Measurements from ENCODE around the gene PPM1E.
"Not testable (repeated sequence)": the region's sequence is repeated elsewhere in the genome, so short reads cannot be mapped to it uniquely, and the experiment has no call there.

PPM1E gene

DNA sequence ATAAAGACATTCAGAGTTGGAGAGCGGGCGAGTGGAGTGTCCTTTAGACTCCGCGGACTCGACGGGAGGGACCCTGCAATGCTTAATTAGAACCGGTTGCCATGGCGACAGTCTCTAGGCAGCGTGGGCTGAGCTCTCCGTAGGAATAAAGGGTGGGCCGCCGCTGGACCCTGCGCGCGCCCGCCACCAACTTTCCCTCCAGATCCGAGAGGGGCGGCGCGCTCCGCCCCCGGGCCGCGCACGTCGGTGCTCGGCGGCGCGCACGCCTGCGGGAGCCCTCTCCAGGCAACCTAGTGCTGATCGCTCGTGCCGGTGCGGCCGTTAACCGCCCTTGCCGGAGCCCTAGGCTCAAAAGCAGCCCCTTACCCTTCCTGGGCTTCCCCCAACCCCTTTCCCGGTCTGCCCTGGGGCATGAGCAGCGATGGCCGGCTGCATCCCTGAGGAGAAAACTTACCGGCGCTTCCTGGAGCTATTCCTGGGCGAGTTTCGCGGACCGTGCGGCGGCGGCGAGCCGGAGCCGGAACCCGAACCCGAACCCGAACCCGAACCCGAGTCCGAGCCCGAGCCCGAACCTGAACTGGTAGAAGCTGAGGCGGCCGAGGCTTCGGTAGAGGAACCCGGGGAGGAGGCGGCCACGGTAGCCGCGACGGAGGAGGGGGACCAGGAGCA, at the start of gene PPM1E:
Gene PPM1E, plus strand, starts transcription at position 278 of the 669 bp plus-strand sequence.
- Histone ChIP-seq H3K4me3 (ENCODE audit: low read length) (peak within 1 kb of the TSS; percentile 57), H3K27me3 (ENCODE audit: control insufficient read depth, insufficient read depth, low read length) (peaks cover 8% of the 10 kb centered on the region), H3K4me1 (ENCODE audit: control insufficient read depth, insufficient read depth, low read length) (peaks cover 3% of the 10 kb centered on the region), H3K36me3 (ENCODE audit: control insufficient read depth, insufficient read depth, low read length) (no peaks in the 10 kb centered on the region), H3K27ac (ENCODE audit: low read depth, low read length) (no peak within 1 kb of the TSS), H3K9ac (ENCODE audit: low read length) (no peak within 1 kb of the TSS)

DNA sequence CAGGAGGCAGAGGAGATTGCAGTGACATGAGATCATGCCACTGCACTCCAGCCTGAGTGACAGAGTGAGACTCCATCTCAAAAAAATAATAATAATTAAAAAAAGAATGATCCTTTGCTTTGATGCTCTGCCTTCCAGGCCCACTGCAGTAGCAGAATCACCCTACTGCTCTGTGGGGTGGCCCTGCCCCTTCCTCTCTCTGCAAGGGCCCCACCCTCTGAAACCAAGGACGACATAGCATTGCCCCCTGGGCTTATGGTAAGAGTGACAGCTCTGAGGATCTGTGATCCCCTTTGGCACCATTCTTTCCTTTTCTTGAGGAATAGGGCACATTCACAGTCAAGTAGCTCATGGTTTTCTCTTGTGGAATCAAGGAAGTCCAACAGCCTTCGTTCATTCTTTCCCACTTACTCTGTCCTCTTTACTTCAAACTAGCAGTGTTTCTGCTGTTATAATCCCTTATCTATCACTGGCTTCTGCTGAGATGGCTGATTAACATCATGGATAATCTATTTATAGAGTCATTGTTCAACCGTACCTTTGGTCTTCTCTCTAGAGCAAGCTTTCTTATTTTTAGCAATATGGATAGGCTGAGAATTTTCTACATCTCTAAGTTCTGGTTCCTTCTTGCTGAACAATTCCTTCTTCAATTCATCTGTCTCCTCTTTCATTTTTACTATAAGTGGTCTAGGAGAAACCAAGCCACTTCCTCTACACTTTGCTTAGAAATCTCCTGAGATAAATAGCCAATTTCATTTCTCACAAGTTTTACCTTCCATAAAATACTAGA, 49.1 kb upstream of the PPM1E start:
- H3K27ac ChIP-seq (ENCODE audit: low read depth, low read length) = no peak overlapping the region
- no peaks in the 10 kb centered on the region for H3K27me3 ChIP-seq (ENCODE audit: control insufficient read depth, insufficient read depth, low read length)
- H3K36me3 ChIP-seq (ENCODE audit: control insufficient read depth, insufficient read depth, low read length) = no peaks in the 10 kb centered on the region
- no peak overlapping the region for H3K9ac ChIP-seq (ENCODE audit: low read length)
- H3K4me1 ChIP-seq (ENCODE audit: control insufficient read depth, insufficient read depth, low read length) = no peaks in the 10 kb centered on the region
- no peak overlapping the region for H3K4me3 ChIP-seq (ENCODE audit: low read length)

DNA sequence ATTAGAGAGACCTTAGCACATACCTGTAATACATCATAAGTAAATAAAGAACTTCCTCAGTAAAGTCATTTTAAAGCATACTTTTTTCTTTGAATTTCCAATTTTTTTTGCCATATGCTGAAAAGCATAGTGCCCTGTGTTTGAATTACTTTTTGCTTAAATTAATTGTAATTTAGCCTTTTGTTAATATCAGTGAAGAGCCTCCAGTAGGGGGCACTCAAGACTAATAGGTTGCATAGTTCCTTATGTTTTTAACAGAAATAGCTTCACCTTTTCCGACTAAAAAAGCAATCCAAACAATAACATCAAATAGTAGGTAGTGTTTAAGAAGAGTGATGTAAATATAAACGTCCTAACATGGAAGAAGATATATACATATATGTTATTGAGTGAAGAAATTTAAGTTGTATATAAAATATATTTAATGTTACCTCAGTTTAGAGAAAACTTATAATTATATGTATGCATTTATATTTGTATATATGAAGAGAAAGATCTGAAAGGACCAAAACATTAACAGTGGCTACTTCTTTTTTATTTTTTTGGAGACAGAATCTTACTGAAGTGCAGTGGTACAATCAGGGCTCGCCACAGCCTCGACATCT, 44.6 kb upstream of the PPM1E start:
- no peaks in the 10 kb centered on the region for H3K36me3 ChIP-seq (ENCODE audit: control insufficient read depth, insufficient read depth, low read length)
- H3K4me3 ChIP-seq (ENCODE audit: low read length) = no peak overlapping the region
- no peaks in the 10 kb centered on the region for H3K27me3 ChIP-seq (ENCODE audit: control insufficient read depth, insufficient read depth, low read length)
- no peak overlapping the region for H3K27ac ChIP-seq (ENCODE audit: low read depth, low read length)
- no peak overlapping the region for H3K9ac ChIP-seq (ENCODE audit: low read length)
- H3K4me1 ChIP-seq (ENCODE audit: control insufficient read depth, insufficient read depth, low read length) = no peaks in the 10 kb centered on the region

DNA sequence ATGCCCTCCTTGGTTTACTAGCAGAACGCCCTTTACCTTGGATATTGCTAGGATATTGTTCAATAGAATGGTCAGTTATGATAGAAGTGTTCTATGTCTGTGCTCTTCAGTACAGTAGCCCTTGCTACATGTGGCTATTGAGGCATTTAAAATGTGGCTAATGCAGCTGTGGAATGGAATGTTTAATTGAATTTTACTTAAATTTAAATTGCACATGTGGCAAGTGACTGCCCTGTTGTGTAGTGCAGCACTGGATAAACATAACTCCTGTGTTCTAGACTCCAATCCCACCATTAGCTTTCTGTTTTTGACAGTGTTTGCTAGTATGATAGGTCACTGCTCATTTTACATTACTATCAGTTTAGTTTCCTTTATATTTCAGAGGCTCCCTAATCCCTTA, 33.4 kb upstream of the PPM1E start:
- H3K27me3 ChIP-seq (ENCODE audit: control insufficient read depth, insufficient read depth, low read length) = no peaks in the 10 kb centered on the region
- H3K4me3 ChIP-seq (ENCODE audit: low read length) = no peak overlapping the region
- no peak overlapping the region for H3K9ac ChIP-seq (ENCODE audit: low read length)
- H3K27ac ChIP-seq (ENCODE audit: low read depth, low read length) = no peak overlapping the region
- H3K4me1 ChIP-seq (ENCODE audit: control insufficient read depth, insufficient read depth, low read length) = no peaks in the 10 kb centered on the region
- no peaks in the 10 kb centered on the region for H3K36me3 ChIP-seq (ENCODE audit: control insufficient read depth, insufficient read depth, low read length)

DNA sequence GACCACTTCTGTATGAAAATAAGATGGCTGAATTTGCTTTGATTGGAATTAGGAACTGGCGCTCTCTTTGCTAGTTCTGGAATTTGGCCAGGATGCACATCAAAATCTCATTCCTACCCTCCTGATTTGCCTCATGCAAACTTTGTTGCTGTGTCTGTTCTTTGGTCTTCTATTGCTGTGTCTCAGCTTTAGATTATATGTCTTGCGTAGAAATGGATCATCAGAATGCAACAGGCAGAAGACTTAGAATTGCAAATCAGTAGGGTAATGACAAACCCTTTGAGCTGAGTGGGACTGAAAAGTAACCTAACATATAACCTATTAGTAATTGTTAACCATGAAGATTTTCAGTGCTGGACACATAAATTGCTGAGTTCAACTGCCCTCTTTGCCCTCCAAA, 33.0 kb upstream of the PPM1E start:
- Histone ChIP-seq H3K36me3 (ENCODE audit: control insufficient read depth, insufficient read depth, low read length) (no peaks in the 10 kb centered on the region), H3K27ac (ENCODE audit: low read depth, low read length) (no peak overlapping the region), H3K9ac (ENCODE audit: low read length) (no peak overlapping the region), H3K4me1 (ENCODE audit: control insufficient read depth, insufficient read depth, low read length) (no peaks in the 10 kb centered on the region), H3K27me3 (ENCODE audit: control insufficient read depth, insufficient read depth, low read length) (no peaks in the 10 kb centered on the region), H3K4me3 (ENCODE audit: low read length) (no peak overlapping the region)

DNA sequence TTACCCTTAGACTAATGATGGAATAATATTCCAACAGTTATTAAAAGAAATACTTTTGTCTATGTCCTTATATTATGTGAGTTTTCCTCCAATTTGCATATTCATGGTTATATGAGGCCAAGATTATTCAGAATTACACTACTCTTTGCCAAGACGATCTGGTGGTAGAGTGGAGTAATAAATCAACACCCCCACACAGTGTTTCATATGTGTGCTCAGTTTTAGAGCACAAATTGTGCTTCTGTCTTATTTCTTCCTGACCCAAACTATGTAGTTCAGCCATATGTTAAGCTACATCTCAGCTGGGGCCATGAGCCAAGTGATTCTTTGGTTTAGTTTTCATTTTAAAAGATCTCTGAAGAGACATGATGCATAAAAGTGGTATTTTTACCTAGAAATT, 26.9 kb upstream of the PPM1E start:
- H3K9ac ChIP-seq (ENCODE audit: low read length) = no peak overlapping the region
- H3K27me3 ChIP-seq (ENCODE audit: control insufficient read depth, insufficient read depth, low read length) = no peaks in the 10 kb centered on the region
- H3K27ac ChIP-seq (ENCODE audit: low read depth, low read length) = no peak overlapping the region
- no peaks in the 10 kb centered on the region for H3K4me1 ChIP-seq (ENCODE audit: control insufficient read depth, insufficient read depth, low read length)
- H3K4me3 ChIP-seq (ENCODE audit: low read length) = no peak overlapping the region
- H3K36me3 ChIP-seq (ENCODE audit: control insufficient read depth, insufficient read depth, low read length) = no peaks in the 10 kb centered on the region

DNA sequence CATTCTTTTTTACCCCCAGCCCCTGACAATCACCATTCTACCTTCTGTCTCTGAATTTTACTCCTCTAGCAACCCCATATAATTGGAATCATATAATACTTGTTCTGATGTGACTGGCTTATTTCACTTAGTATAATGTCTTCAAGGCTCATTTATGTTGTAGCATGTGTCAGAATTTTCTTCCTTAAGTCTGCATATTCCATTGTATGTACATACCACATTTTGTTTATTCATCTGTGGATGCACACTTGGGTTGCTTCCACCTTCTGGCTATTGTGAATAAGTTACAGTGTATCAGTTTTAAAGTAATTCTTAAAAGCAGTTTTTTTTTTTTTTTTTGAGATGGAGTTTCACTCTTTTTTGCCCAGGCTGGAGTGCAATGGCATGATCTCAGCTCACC, 24.7 kb upstream of the PPM1E start:
- H3K9ac ChIP-seq (ENCODE audit: low read length) = no peak overlapping the region
- H3K36me3 ChIP-seq (ENCODE audit: control insufficient read depth, insufficient read depth, low read length) = no peaks in the 10 kb centered on the region
- H3K27me3 ChIP-seq (ENCODE audit: control insufficient read depth, insufficient read depth, low read length) = no peaks in the 10 kb centered on the region
- no peak overlapping the region for H3K27ac ChIP-seq (ENCODE audit: low read depth, low read length)
- H3K4me3 ChIP-seq (ENCODE audit: low read length) = no peak overlapping the region
- H3K4me1 ChIP-seq (ENCODE audit: control insufficient read depth, insufficient read depth, low read length) = no peaks in the 10 kb centered on the region

DNA sequence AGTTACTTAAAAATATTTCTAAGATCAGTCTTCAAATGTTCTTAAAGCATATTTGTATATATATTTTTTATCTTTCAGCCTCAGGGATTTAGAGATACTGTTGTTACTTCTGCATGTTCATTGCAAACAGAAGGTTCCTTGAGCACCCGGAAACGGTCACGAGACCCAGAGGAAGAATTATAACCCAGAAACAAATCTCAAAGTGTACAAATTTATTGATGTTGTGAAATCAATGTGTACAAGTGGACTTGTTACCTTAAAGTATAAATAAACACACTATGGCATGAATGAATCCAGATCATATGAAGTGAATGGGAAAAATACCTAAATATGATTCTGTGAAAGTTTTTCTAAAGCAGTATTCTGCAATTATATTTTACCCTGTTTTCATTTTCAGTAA, 21.6 kb upstream of the PPM1E start:
- Histone ChIP-seq H3K36me3 (ENCODE audit: control insufficient read depth, insufficient read depth, low read length) (no peaks in the 10 kb centered on the region), H3K4me1 (ENCODE audit: control insufficient read depth, insufficient read depth, low read length) (no peaks in the 10 kb centered on the region)

DNA sequence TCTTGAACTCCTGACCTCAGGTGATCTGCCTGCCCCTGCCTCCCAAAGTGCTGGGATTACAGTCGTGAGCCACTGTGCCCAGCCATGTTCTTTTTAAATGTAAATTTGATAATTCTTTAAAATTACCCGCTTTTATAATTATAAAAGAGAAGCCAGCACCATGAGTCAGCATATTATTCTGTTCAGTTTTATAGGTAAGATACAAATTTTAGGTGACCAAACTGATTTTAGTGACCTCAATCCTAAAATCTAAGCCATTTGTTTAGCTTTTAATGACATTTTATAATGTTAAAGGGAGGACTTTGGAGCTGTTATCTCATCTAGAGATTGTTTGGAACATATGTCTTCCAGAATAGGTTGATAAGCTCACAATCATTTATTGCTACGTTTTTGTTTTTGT, 20.8 kb upstream of the PPM1E start:
- Histone ChIP-seq H3K9ac (ENCODE audit: low read length) (no peak overlapping the region), H3K4me1 (ENCODE audit: control insufficient read depth, insufficient read depth, low read length) (no peaks in the 10 kb centered on the region), H3K27me3 (ENCODE audit: control insufficient read depth, insufficient read depth, low read length) (no peaks in the 10 kb centered on the region), H3K4me3 (ENCODE audit: low read length) (no peak overlapping the region), H3K36me3 (ENCODE audit: control insufficient read depth, insufficient read depth, low read length) (no peaks in the 10 kb centered on the region), H3K27ac (ENCODE audit: low read depth, low read length) (no peak overlapping the region)

More for the DNA sequence above, 21.6 kb upstream of the PPM1E start:
- Histone ChIP-seq H3K9ac (ENCODE audit: low read length) (no peak overlapping the region), H3K4me3 (ENCODE audit: low read length) (no peak overlapping the region), H3K27me3 (ENCODE audit: control insufficient read depth, insufficient read depth, low read length) (no peaks in the 10 kb centered on the region), H3K27ac (ENCODE audit: low read depth, low read length) (no peak overlapping the region)

DNA sequence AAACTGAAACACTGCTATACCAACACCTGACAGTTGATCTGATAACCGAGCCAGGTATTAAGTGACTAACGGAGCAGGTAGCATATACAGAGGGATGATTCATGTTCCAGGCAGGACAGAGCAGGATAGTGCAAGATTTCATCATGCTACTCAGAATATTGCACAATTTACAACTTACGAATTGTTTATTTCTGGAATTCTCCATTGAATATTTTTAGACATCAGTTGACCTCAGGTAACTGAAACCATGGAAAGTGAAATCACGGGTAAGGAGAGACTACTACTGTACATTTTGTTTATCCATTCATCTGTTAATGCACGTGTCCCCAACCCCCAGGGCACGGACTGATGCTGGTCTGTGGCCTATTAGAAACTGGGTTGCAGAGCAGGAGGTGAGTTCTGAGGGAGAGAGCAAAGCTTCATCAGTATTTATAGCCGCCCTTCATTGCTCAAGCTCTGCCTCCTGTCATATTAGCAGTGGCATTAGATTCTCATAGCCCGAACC, 14.5 kb upstream of the PPM1E start:
- no peak overlapping the region for H3K27ac ChIP-seq (ENCODE audit: low read depth, low read length)
- H3K36me3 ChIP-seq (ENCODE audit: control insufficient read depth, insufficient read depth, low read length) = no peaks in the 10 kb centered on the region
- H3K4me1 ChIP-seq (ENCODE audit: control insufficient read depth, insufficient read depth, low read length) = no peaks in the 10 kb centered on the region
- H3K4me3 ChIP-seq (ENCODE audit: low read length) = no peak overlapping the region
- no peaks in the 10 kb centered on the region for H3K27me3 ChIP-seq (ENCODE audit: control insufficient read depth, insufficient read depth, low read length)
- no peak overlapping the region for H3K9ac ChIP-seq (ENCODE audit: low read length)

DNA sequence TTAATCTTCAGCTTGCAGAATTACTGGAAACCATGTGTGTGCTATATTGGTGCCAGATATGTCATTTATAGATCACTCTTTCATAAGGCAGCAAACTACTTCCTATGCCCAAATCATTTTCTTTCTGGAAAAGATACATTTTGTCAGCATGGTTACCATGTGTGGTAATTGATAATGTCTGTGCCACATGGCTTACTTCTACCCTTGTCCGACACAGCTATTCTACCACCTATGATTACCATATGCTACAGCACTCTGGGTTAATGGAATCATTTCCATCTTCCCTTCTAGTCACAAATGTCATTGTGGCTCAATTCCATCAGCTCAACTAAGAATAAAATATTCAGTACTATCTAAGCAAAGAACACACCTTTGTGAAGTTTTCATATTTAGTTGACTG, 8.0 kb upstream of the PPM1E start:
- Histone ChIP-seq H3K4me1 (ENCODE audit: control insufficient read depth, insufficient read depth, low read length) (no peaks in the 10 kb centered on the region), H3K27me3 (ENCODE audit: control insufficient read depth, insufficient read depth, low read length) (no peaks in the 10 kb centered on the region), H3K27ac (ENCODE audit: low read depth, low read length) (no peak overlapping the region), H3K9ac (ENCODE audit: low read length) (no peak overlapping the region), H3K36me3 (ENCODE audit: control insufficient read depth, insufficient read depth, low read length) (no peaks in the 10 kb centered on the region), H3K4me3 (ENCODE audit: low read length) (no peak overlapping the region)

DNA sequence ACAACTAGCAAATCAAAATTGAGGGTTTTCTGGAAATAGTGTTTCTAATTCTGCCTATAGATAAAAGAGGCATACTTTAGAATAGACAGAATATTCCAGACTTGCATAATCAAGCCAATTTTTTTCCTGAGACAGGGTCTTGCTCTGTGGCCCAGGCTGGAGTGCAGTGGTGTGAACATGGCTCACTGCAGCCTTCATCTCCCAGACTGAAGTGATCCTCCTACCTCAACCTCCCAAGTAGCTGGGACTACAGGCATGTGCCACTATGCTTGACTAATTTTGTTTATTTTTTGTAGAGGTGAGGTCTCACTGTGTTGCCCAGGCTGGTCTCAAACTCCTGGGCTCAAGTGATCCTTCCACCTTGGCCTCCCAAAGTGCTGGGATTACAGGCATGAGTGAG, 6.0 kb upstream of the PPM1E start:
- H3K27me3 ChIP-seq (ENCODE audit: control insufficient read depth, insufficient read depth, low read length); H3K4me3 ChIP-seq (ENCODE audit: low read length); H3K4me1 ChIP-seq (ENCODE audit: control insufficient read depth, insufficient read depth, low read length); H3K36me3 ChIP-seq (ENCODE audit: control insufficient read depth, insufficient read depth, low read length); H3K27ac ChIP-seq (ENCODE audit: low read depth, low read length); H3K9ac ChIP-seq (ENCODE audit: low read length): not testable (repeated sequence)
